ENCODE results near the gene NHS.

NHS gene

GRCh38 chrX:17737986-17738713 lies 363.1 kb downstream of the NHS start:
- no peaks in the 10 kb centered on the region for H3K36me3 ChIP-seq (ENCODE audit: control insufficient read depth in 1 of 2, insufficient read depth in 2 of 2, low read length in 2 of 2)
- H3K4me3 ChIP-seq (ENCODE audit: low read depth in 1 of 2, low read length in 2 of 2) = peak overlapping the region; percentile 77 to 79
- no peaks in the 10 kb centered on the region for H3K9me3 ChIP-seq (ENCODE audit: control insufficient read depth in 1 of 2, low read length in 2 of 2)
- peak overlapping the region; percentile 88 for H3K27ac ChIP-seq (ENCODE audit: low read depth, low read length)
- H3K27me3 ChIP-seq (ENCODE audit: control insufficient read depth in 1 of 2, insufficient read depth in 2 of 2, low read length in 2 of 2) = no peaks in the 10 kb centered on the region
- H3K9ac ChIP-seq (ENCODE audit: low read depth in 1 of 2, low read length in 2 of 2) = peak overlapping the region; percentile 81 to 94
- H3K4me1 ChIP-seq (ENCODE audit: control insufficient read depth in 1 of 2, insufficient read depth in 2 of 2, low read length in 2 of 2) = peaks cover 0 to 5% of the 10 kb centered on the region in 2 donors

GRCh38 chrX:17738737-17739535 lies 363.9 kb downstream of the NHS start:
- no peaks in the 10 kb centered on the region for H3K9me3 ChIP-seq (ENCODE audit: control insufficient read depth in 1 of 2, low read length in 2 of 2)
- peak overlapping the region; percentile 81 to 94 for H3K9ac ChIP-seq (ENCODE audit: low read depth in 1 of 2, low read length in 2 of 2)
- no peaks in the 10 kb centered on the region for H3K27me3 ChIP-seq (ENCODE audit: control insufficient read depth in 1 of 2, insufficient read depth in 2 of 2, low read length in 2 of 2)
- H3K4me3 ChIP-seq (ENCODE audit: low read depth in 1 of 2, low read length in 2 of 2) = peak overlapping the region; percentile 77 to 79
- peaks cover 0 to 5% of the 10 kb centered on the region in 2 donors for H3K4me1 ChIP-seq (ENCODE audit: control insufficient read depth in 1 of 2, insufficient read depth in 2 of 2, low read length in 2 of 2)
- no peak overlapping the region for H3K27ac ChIP-seq (ENCODE audit: low read depth, low read length)
- H3K36me3 ChIP-seq (ENCODE audit: control insufficient read depth in 1 of 2, insufficient read depth in 2 of 2, low read length in 2 of 2) = no peaks in the 10 kb centered on the region

GRCh38 chrX:17740137-17741122 lies 365.4 kb downstream of the NHS start:
- Histone ChIP-seq H3K4me3 (ENCODE audit: low read depth in 1 of 2, low read length in 2 of 2) (peak overlapping the region; percentile 21 to 28), H3K36me3 (ENCODE audit: control insufficient read depth in 1 of 2, insufficient read depth in 2 of 2, low read length in 2 of 2) (no peaks in the 10 kb centered on the region), H3K27ac (ENCODE audit: low read depth, low read length) (no peak overlapping the region), H3K4me1 (ENCODE audit: control insufficient read depth in 1 of 2, insufficient read depth in 2 of 2, low read length in 2 of 2) (peaks cover 0 to 5% of the 10 kb centered on the region in 2 donors), H3K27me3 (ENCODE audit: control insufficient read depth in 1 of 2, insufficient read depth in 2 of 2, low read length in 2 of 2) (no peaks in the 10 kb centered on the region), H3K9me3 (ENCODE audit: control insufficient read depth in 1 of 2, low read length in 2 of 2) (no peaks in the 10 kb centered on the region), H3K9ac (ENCODE audit: low read depth in 1 of 2, low read length in 2 of 2) (no peak overlapping the region)

- Histone ChIP-seq H3K9me3 (ENCODE audit: control insufficient read depth in 1 of 2, low read length in 2 of 2) (no peaks in the 10 kb centered on the region), H3K27ac (ENCODE audit: low read depth, low read length) (no peak overlapping the region), H3K4me3 (ENCODE audit: low read depth in 1 of 2, low read length in 2 of 2) (peak overlapping the region; percentile 21 to 28), H3K27me3 (ENCODE audit: control insufficient read depth in 1 of 2, insufficient read depth in 2 of 2, low read length in 2 of 2) (no peaks in the 10 kb centered on the region), H3K36me3 (ENCODE audit: control insufficient read depth in 1 of 2, insufficient read depth in 2 of 2, low read length in 2 of 2) (no peaks in the 10 kb centered on the region), H3K4me1 (ENCODE audit: control insufficient read depth in 1 of 2, insufficient read depth in 2 of 2, low read length in 2 of 2) (peaks cover 0 to 5% of the 10 kb centered on the region in 2 donors), H3K9ac (ENCODE audit: low read depth in 1 of 2, low read length in 2 of 2) (no peak overlapping the region)
Measured at GRCh38 chrX:17741123-17741511, 366.1 kb downstream of the NHS start.

GRCh38 chrX:17743913-17744312 lies 368.9 kb downstream of the NHS start:
- no peaks in the 10 kb centered on the region for H3K27me3 ChIP-seq (ENCODE audit: control insufficient read depth in 1 of 2, insufficient read depth in 2 of 2, low read length in 2 of 2)
- peaks cover 0 to 5% of the 10 kb centered on the region in 2 donors for H3K4me1 ChIP-seq (ENCODE audit: control insufficient read depth in 1 of 2, insufficient read depth in 2 of 2, low read length in 2 of 2)
- no peak overlapping the region for H3K27ac ChIP-seq (ENCODE audit: low read depth, low read length)
- no peaks in the 10 kb centered on the region for H3K36me3 ChIP-seq (ENCODE audit: control insufficient read depth in 1 of 2, insufficient read depth in 2 of 2, low read length in 2 of 2)
- H3K9ac ChIP-seq (ENCODE audit: low read depth in 1 of 2, low read length in 2 of 2) = no peak overlapping the region
- H3K4me3 ChIP-seq (ENCODE audit: low read depth in 1 of 2, low read length in 2 of 2) = no peak overlapping the region
- H3K9me3 ChIP-seq (ENCODE audit: control insufficient read depth in 1 of 2, low read length in 2 of 2) = no peaks in the 10 kb centered on the region

- no peak overlapping the region for H3K27ac ChIP-seq (ENCODE audit: low read depth, low read length)
- no peak overlapping the region for H3K9ac ChIP-seq (ENCODE audit: low read depth in 1 of 2, low read length in 2 of 2)
- no peaks in the 10 kb centered on the region for H3K27me3 ChIP-seq (ENCODE audit: control insufficient read depth in 1 of 2, insufficient read depth in 2 of 2, low read length in 2 of 2)
- H3K36me3 ChIP-seq (ENCODE audit: control insufficient read depth in 1 of 2, insufficient read depth in 2 of 2, low read length in 2 of 2) = peaks cover 2 to 4% of the 10 kb centered on the region in 2 donors
- H3K4me3 ChIP-seq (ENCODE audit: low read depth in 1 of 2, low read length in 2 of 2) = no peak overlapping the region
- no peaks in the 10 kb centered on the region for H3K9me3 ChIP-seq (ENCODE audit: control insufficient read depth in 1 of 2, low read length in 2 of 2)
- H3K4me1 ChIP-seq (ENCODE audit: control insufficient read depth in 1 of 2, insufficient read depth in 2 of 2, low read length in 2 of 2) = peaks cover 0 to 5% of the 10 kb centered on the region in 2 donors
Measured at GRCh38 chrX:17744896-17745523, 370.0 kb downstream of the NHS start.

- no peak overlapping the region for H3K9ac ChIP-seq (ENCODE audit: low read depth in 1 of 2, low read length in 2 of 2)
- no peak overlapping the region for H3K4me3 ChIP-seq (ENCODE audit: low read depth in 1 of 2, low read length in 2 of 2)
- no peaks in the 10 kb centered on the region for H3K27me3 ChIP-seq (ENCODE audit: control insufficient read depth in 1 of 2, insufficient read depth in 2 of 2, low read length in 2 of 2)
- H3K4me1 ChIP-seq (ENCODE audit: control insufficient read depth in 1 of 2, insufficient read depth in 2 of 2, low read length in 2 of 2) = peaks cover 0 to 1% of the 10 kb centered on the region in 2 donors
- no peaks in the 10 kb centered on the region for H3K9me3 ChIP-seq (ENCODE audit: control insufficient read depth in 1 of 2, low read length in 2 of 2)
- peaks cover 16 to 17% of the 10 kb centered on the region in 2 donors for H3K36me3 ChIP-seq (ENCODE audit: control insufficient read depth in 1 of 2, insufficient read depth in 2 of 2, low read length in 2 of 2)
- no peak overlapping the region for H3K27ac ChIP-seq (ENCODE audit: low read depth, low read length)
Measured at GRCh38 chrX:17747692-17748091, 372.7 kb downstream of the NHS start.

- Histone ChIP-seq H3K9ac (ENCODE audit: low read depth in 1 of 2, low read length in 2 of 2) (no peak overlapping the region), H3K27me3 (ENCODE audit: control insufficient read depth in 1 of 2, insufficient read depth in 2 of 2, low read length in 2 of 2) (no peaks in the 10 kb centered on the region), H3K4me3 (ENCODE audit: low read depth in 1 of 2, low read length in 2 of 2) (no peak overlapping the region), H3K9me3 (ENCODE audit: control insufficient read depth in 1 of 2, low read length in 2 of 2) (no peaks in the 10 kb centered on the region), H3K36me3 (ENCODE audit: control insufficient read depth in 1 of 2, insufficient read depth in 2 of 2, low read length in 2 of 2) (peaks cover 16 to 17% of the 10 kb centered on the region in 2 donors), H3K27ac (ENCODE audit: low read depth, low read length) (no peak overlapping the region), H3K4me1 (ENCODE audit: control insufficient read depth in 1 of 2, insufficient read depth in 2 of 2, low read length in 2 of 2) (no peaks in the 10 kb centered on the region)
Measured at GRCh38 chrX:17748684-17749083, 373.7 kb downstream of the NHS start.

- no peak overlapping the region for H3K9ac ChIP-seq (ENCODE audit: low read depth in 1 of 2, low read length in 2 of 2)
- H3K4me3 ChIP-seq (ENCODE audit: low read depth in 1 of 2, low read length in 2 of 2) = no peak overlapping the region
- H3K27me3 ChIP-seq (ENCODE audit: control insufficient read depth in 1 of 2, insufficient read depth in 2 of 2, low read length in 2 of 2) = no peaks in the 10 kb centered on the region
- no peaks in the 10 kb centered on the region for H3K4me1 ChIP-seq (ENCODE audit: control insufficient read depth in 1 of 2, insufficient read depth in 2 of 2, low read length in 2 of 2)
- no peaks in the 10 kb centered on the region for H3K9me3 ChIP-seq (ENCODE audit: control insufficient read depth in 1 of 2, low read length in 2 of 2)
- no peak overlapping the region for H3K27ac ChIP-seq (ENCODE audit: low read depth, low read length)
- H3K36me3 ChIP-seq (ENCODE audit: control insufficient read depth in 1 of 2, insufficient read depth in 2 of 2, low read length in 2 of 2) = peaks cover 16 to 17% of the 10 kb centered on the region in 2 donors
Measured at GRCh38 chrX:17750436-17750835, 375.4 kb downstream of the NHS start.
